SK-MEL-5 (cell line): Measurements from ENCODE around the gene METTL25B. TPM values are rescaled to one million over a fixed set of nuclear protein-coding genes. Genes with fewer than 3 reads are reported as not detected.
A peak's percentile ranks its signal among the peaks of the same experiment; 100 is the strongest.

ENCODE experiments used
- DNase-seq: peaks from one replicate; pipeline ENCODE4 v3.0.0-alpha.2; 2016; ENCODE audit warnings: low read depth, low spot score
- in situ Hi-C: cut with HindIII; loops from 2 replicates; pipeline ENCODE4 v1.10.0; 2016; ENCODE audit warnings: low sequenced_read_pairs, high pct_unique_total_duplicates, low pct_unique_long_range_greater_than_20kb
- polyA plus RNA-seq, 2 experiments: library from polyadenylated mRNA; depleted of rRNA; stranded (reverse); fragments of >200 nt; gene quantifications; 2 replicates each; pipeline ENCODE4 v1.2.3, GENCODE V29; 2015
- total RNA-seq: library from RNA; depleted of rRNA; stranded (reverse); fragments of >200 nt; shearing (Covaris generic); gene quantifications from 2 replicates; pipeline ENCODE4 v1.2.3, GENCODE V29; 2014; rRNA removed

Gene METTL25B
- 12.5 and 15.1 TPM in 2 replicates for total RNA-seq
- polyA plus RNA-seq (2015; cell fraction: cytosol; rRNA removed): 32.8 and 33.1 TPM in 2 replicates
- polyA plus RNA-seq (2015; cell fraction: nucleus; rRNA removed): 74.4 and 76.7 TPM in 2 replicates

- in situ Hi-C loops: no loop called here
- DNase-seq: peak; percentile 78
Observed at GRCh38 chr1:156727926-156728598, at the start of gene METTL25B. Gene METTL25B (plus strand): TSS chr1:156728469. CDS start chr1:156729105, 636 bp downstream.

DNA sequence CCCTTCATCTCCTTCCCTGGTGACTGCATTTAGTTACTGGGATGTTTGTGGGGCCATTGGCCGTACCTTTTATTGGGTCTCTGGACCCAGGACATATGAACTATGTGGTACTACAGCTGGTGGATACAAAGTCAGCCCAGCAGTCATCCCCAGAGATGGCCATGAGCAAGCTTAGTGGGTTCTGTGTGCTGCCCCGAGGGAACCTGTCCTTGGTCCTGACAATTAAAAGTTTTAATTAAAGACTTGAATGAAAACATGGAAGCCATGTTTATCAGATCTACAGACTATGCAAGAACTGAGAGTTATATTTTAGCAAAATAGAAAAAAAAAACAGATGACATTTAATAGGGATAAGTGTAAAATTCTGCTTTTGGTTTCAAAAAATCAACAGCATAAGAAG lies 48.2 kb upstream of the METTL25B start:
- no peak for DNase-seq
- in situ Hi-C loops: no loop called here

GRCh38 chr1:156681196-156681960 lies 46.9 kb upstream of the METTL25B start:
- in situ Hi-C loops: no loop called here
- DNase-seq: no peak

GRCh38 chr1:156682166-156682890 lies 45.9 kb upstream of the METTL25B start:
- no peak for DNase-seq
- in situ Hi-C loops: no loop called here

- no peak for DNase-seq
- in situ Hi-C loops: no loop called here
Observed at GRCh38 chr1:156684227-156684782, 44.0 kb upstream of the METTL25B start.

- in situ Hi-C loops: no loop called here
- peak; percentile 89 for DNase-seq
Observed at GRCh38 chr1:156689035-156689952, 39.0 kb upstream of the METTL25B start.

DNA sequence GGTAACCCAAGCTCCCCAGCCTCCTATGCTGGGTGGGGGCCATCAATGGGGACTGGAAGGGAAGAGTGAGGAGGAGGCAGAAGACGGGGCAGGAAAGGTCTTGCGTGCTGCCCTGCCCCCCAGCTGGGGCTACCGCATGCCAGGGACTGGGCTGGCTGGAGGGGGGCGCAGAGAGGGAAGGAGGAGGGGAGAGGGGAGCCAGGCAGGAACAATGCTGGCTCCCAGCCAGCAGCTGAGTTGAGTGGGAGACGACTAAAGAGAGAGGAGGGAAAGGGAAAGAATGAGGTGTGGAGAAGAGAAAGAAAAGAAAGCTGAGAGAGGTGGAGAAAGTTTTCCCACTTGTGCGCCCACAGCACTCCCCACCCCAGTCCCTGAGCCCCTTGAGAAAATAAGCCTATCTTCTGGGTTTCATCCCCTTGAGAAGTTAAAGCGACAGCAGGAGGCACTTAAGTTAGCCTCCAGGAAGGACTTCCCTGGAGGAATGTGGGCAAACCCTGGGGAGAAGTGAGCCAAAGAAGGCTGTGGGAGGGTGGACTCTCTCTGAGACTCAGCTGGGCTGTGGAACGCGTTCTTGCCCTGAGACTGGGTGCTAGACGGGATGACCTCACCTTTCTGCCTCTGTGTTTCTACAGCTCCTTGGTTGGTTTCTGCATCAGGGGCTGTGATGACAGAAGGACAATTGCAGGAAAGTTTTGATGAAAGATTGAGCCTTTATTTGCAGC lies 38.2 kb upstream of the METTL25B start:
- in situ Hi-C loops: no loop called here
- DNase-seq: no peak

GRCh38 chr1:156690675-156691036 lies 37.6 kb upstream of the METTL25B start:
- DNase-seq: no peak
- in situ Hi-C loops: no loop called here

GRCh38 chr1:156691191-156691590 lies 37.1 kb upstream of the METTL25B start:
- DNase-seq: no peak
- in situ Hi-C loops: no loop called here

DNA sequence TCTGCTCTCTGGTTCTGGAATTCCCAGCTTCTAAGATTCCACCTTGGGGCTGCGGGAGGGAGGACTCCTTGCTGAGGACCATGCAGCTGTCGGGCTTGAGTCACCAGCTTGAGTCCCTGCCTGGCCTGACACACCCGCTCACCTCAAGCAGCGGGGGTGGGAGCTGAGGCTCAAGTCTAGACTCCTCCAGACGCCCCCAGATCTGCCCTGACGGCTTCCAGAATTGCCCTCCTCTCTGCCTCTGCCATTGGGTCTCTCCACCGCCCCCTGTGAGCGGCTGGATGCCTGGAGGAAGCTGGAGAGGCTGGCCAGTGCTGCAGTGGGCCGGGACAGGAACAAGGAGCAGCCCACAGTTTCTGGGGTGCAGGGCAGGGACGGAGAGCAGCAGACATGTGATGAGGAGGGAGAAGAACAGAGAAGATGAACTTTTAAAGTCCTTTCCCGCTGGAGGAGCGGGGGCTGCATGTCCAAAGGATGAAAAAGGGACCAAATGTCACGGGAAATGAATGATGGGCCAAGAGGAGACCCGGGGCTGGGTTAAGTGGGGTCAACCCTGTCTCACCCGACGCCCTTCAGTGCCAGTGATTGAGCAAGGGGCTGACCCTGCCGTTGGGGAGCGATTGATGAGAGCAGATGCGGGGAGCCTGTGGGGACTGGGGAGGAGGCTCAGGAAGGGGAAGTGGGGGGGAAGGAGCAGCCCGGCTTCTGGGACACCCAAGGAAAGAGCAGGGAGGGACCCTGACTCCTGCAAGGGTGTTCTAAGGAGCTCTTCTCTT lies 36.4 kb upstream of the METTL25B start:
- in situ Hi-C loops: no loop called here
- no peak for DNase-seq

DNA sequence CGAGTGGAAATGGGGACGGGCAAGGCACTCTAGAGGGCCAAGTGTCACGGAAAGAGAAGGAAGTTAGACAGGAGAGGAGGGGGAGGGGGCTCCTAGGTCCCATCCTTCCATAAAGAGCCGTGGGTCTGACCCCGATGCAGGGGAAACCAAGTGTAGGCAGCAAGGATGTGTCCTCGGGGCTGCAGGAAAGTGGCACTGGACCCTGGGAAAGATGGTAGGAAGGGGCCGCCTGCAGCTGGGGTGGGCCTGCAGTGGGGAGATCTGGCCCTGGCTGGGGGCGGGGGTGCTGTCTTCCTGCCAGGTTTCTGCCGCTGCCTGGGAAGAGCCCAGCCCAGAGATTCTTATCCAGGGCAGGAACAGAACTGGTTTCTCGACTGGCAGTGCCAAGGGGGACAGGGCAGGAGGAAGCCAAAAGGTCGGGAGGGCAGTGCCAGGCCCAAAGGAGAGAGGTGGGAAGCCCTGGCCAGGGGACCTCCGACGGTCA lies 35.8 kb upstream of the METTL25B start:
- in situ Hi-C loops: no loop called here

DNA sequence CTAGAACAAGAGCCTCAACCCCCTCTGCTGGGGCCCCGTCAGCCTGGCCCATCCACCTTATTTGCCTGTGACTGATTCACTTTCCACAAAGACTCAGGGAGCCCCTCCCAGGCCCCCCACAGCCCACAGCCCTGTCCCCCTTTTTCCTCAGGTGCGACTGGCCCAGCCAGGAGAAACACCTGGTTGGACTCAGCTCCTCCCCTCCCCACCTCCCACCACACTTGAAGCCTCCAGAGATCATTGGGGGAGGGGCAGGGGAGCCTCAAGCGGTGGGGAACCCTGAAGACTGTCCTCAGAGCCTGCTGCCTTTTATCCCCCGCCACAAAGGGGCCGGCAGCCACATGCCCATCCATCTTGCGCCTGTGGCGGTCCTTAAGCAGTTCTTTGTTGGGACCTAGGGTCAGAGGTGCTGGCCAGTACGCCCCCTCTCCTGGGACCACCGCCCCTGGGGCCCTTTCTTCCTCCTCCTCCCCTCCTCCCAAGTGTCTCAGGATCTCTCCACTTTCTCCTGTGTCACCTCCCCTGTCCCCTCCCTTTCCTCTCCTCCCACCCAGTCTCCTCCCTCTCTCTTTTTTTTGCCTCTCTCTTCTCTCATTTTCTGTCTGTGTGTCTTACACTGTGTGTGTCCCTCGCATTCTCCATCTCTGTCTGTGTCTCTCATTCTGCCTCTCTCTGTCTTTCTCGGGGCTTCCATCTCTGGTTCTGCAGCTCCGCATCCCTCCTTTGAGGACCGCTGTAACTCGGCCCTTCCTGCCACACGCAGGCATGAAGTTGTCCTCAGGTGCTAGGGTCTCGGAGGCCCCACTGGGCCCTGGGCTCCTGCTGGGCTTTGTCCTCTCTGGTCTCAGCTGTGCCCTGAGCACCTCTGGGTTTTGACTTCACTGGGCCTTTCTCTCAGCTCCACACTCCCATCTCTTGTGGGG lies 35.1 kb upstream of the METTL25B start:
- in situ Hi-C loops: no loop called here
- no peak for DNase-seq

More for the DNA sequence above, 35.8 kb upstream of the METTL25B start:
- no peak for DNase-seq

- DNase-seq: no peak
Observed at GRCh38 chr1:156693848-156694689, 34.2 kb upstream of the METTL25B start.

GRCh38 chr1:156694690-156694962 lies 33.6 kb upstream of the METTL25B start:
- in situ Hi-C loops: no loop called here

More at GRCh38 chr1:156693848-156694689, 34.2 kb upstream of the METTL25B start:
- in situ Hi-C loops: no loop called here

More at GRCh38 chr1:156694690-156694962, 33.6 kb upstream of the METTL25B start:
- no peak for DNase-seq
